HepG2 (cell line): ENCODE data around the gene CDCA4. TPM values are rescaled to one million over a fixed set of nuclear protein-coding genes. Genes with fewer than 3 reads are reported as not detected.

Experiments
- HNRNPK ChIP-seq: fragments of 200-400 bp; formaldehyde crosslinking; IDR thresholded peaks from 2 replicates; pipeline ENCODE4 v1.6.1; 2018; ENCODE audit warnings: low read length, low read depth, moderate library complexity, mild to moderate bottlenecking; ENCODE audit not compliant: poor library complexity, severe bottlenecking
- MED8 ChIP-seq: sonication (generic); formaldehyde crosslinking; IDR thresholded peaks from 2 replicates; pipeline ENCODE4 v1.8.1; 2023; ENCODE audit warnings: mild to moderate bottlenecking, missing genetic modification reagents; ENCODE audit not compliant: insufficient replicate concordance
- PHF21A ChIP-seq: sonication (generic); formaldehyde crosslinking; IDR thresholded peaks from 2 replicates; pipeline ENCODE4 v1.5.0; 2020; ENCODE audit warnings: mild to moderate bottlenecking, missing genetic modification reagents
- SKI ChIP-seq: fragments of 450-650 bp; IDR thresholded peaks from one replicate; pipeline ENCODE4 v1.6.1; 2018; ENCODE audit warnings: mild to moderate bottlenecking; ENCODE audit not compliant: partially characterized antibody
- SRY ChIP-seq: sonication (generic); formaldehyde crosslinking; IDR thresholded peaks from 2 replicates; pipeline ENCODE4 v1.8.0; 2022; ENCODE audit warnings: mild to moderate bottlenecking, missing genetic modification reagents
- ZFX ChIP-seq: sonication (generic); formaldehyde crosslinking; IDR thresholded peaks from 2 replicates; pipeline ENCODE4 v1.4.0; 2020; ENCODE audit warnings: mild to moderate bottlenecking, low read depth, missing genetic modification reagents, moderate library complexity
- ZNF562 ChIP-seq: sonication (generic); formaldehyde crosslinking; IDR thresholded peaks from 2 replicates; pipeline ENCODE4 v1.8.0; 2022; ENCODE audit warnings: missing genetic modification reagents, borderline replicate concordance
- ZNF850 ChIP-seq: sonication (generic); formaldehyde crosslinking; conservative IDR thresholded peaks from 2 replicates; pipeline ENCODE4 v1.9.0; 2021; ENCODE audit warnings: mild to moderate bottlenecking, missing genetic modification reagents
- polyA plus RNA-seq, 8 experiments: library from polyadenylated mRNA; depleted of rRNA in 3 of 8; stranded (reverse) in 7 of 8; unstranded in 1 of 8; fragments of >200 nt; fragmentation: Illumina TruSeq in 4 of 8; extraction: Trizol in 4 of 8; gene quantifications; 2 replicates each; pipeline versions ENCODE4 v1.2.1 to v1.2.3, GENCODE V29; 2011 to 2016; ENCODE audit warnings: low read depth in 4 of 8, missing spikeins in 1 of 8, mixed read lengths in 1 of 8; ENCODE audit not compliant: insufficient read depth in 1 of 8
- total RNA-seq, 5 experiments: library from RNA; depleted of rRNA; stranded (reverse); fragments of >200 nt; fragmentation: Illumina TruSeq; extraction: Trizol; gene quantifications; 2 replicates each; pipeline ENCODE4 v1.2.3, GENCODE V29; 2016; ENCODE audit warnings: low read depth in 1 of 5
- TF ChIP-seq, protein P1 (sequence below): sonication (generic); formaldehyde crosslinking; IDR thresholded peaks from 2 replicates; pipeline ENCODE4 v1.4.0; 2020; ENCODE audit warnings: missing genetic modification reagents
- TF ChIP-seq, protein P2 (sequence below): sonication (generic); formaldehyde crosslinking; IDR thresholded peaks from 2 replicates; pipeline ENCODE4 v1.8.1; 2022; ENCODE audit warnings: low read depth, mild to moderate bottlenecking, missing genetic modification reagents
- TF ChIP-seq, protein P3 (sequence below), 2 experiments: fragments of 450-650 bp in 1 of 2; sonication (generic) in 1 of 2; formaldehyde crosslinking in 1 of 2; IDR thresholded peaks; 2 replicates each; pipeline versions ENCODE4 v1.6.1 to v1.8.0; 2016 to 2022; ENCODE audit warnings: antibody characterized with exemption in 1 of 2, mild to moderate bottlenecking in 1 of 2, missing genetic modification reagents in 1 of 2
- TF ChIP-seq, protein P4 (sequence below): IDR thresholded peaks from 2 replicates; pipeline ENCODE4 v1.6.1; 2016; ENCODE audit warnings: low read depth, borderline replicate concordance

CDCA4 gene
- total and polyA plus RNA-seq, 2 of the 13 experiments (the other 11 are each of a cell fraction or from before 2014, with no cell fraction given): 19.7 to 43.1 TPM

DNA sequence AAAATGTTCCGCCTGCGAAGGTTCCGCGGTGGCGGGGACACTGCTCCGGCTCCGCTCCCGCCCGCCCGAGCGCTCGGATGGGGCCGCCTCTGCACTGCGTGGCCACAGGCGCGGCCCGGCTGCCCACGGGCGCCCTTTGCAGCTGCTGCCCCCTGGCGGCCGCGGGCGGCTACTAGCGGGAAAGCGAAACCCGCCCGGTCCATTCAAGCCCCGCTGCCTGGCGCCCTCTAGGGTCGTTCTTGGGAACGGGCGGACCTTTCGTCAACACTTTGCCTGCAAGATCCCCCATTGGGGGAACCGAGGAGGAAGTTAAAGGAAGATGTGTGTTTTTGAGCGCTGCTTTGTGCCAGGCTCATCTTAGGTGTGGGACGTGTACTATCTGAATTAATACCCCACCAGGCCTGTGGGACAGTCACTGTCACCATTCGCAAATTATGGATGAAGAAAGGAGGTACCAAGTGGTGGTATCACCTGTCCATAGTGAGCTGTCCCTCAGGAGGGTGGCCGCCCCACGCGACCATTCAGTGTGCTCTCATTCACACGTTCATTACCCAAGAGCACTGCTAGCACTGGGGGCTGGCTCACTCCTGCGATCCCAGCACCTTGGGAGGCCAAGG, 24.9 kb upstream of the CDCA4 start (continued):
- TF ChIP-seq ZNF850 (CRISPR knock-in tag) (no peak), PHF21A (CRISPR knock-in tag) (peak; percentile 73), MED8 (CRISPR knock-in tag) (peak; percentile 28), HNRNPK (peak; percentile 22), SKI (peak; percentile 20), SRY (CRISPR knock-in tag) (0 out of 2 replicates have a peak, but pooled peaks have one; percentile 67), ZNF562 (no peak), ZFX (0 out of 2 replicates have a peak, but pooled peaks have one; percentile 43)
- TF ChIP-seq, protein P1, sequence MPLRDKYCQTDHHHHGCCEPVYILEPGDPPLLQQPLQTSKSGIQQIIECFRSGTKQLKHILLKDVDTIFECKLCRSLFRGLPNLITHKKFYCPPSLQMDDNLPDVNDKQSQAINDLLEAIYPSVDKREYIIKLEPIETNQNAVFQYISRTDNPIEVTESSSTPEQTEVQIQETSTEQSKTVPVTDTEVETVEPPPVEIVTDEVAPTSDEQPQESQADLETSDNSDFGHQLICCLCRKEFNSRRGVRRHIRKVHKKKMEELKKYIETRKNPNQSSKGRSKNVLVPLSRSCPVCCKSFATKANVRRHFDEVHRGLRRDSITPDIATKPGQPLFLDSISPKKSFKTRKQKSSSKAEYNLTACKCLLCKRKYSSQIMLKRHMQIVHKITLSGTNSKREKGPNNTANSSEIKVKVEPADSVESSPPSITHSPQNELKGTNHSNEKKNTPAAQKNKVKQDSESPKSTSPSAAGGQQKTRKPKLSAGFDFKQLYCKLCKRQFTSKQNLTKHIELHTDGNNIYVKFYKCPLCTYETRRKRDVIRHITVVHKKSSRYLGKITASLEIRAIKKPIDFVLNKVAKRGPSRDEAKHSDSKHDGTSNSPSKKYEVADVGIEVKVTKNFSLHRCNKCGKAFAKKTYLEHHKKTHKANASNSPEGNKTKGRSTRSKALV (CRISPR knock-in tag): 0 out of 2 replicates have a peak, but pooled peaks have one; percentile 33
- TF ChIP-seq, protein P2, sequence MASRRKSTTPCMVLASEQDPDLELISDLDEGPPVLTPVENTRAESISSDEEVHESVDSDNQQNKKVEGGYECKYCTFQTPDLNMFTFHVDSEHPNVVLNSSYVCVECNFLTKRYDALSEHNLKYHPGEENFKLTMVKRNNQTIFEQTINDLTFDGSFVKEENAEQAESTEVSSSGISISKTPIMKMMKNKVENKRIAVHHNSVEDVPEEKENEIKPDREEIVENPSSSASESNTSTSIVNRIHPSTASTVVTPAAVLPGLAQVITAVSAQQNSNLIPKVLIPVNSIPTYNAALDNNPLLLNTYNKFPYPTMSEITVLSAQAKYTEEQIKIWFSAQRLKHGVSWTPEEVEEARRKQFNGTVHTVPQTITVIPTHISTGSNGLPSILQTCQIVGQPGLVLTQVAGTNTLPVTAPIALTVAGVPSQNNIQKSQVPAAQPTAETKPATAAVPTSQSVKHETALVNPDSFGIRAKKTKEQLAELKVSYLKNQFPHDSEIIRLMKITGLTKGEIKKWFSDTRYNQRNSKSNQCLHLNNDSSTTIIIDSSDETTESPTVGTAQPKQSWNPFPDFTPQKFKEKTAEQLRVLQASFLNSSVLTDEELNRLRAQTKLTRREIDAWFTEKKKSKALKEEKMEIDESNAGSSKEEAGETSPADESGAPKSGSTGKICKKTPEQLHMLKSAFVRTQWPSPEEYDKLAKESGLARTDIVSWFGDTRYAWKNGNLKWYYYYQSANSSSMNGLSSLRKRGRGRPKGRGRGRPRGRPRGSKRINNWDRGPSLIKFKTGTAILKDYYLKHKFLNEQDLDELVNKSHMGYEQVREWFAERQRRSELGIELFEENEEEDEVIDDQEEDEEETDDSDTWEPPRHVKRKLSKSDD (CRISPR knock-in tag): peak; percentile 55; the same call in 1 of the 2 replicates
- TF ChIP-seq, protein P3, sequence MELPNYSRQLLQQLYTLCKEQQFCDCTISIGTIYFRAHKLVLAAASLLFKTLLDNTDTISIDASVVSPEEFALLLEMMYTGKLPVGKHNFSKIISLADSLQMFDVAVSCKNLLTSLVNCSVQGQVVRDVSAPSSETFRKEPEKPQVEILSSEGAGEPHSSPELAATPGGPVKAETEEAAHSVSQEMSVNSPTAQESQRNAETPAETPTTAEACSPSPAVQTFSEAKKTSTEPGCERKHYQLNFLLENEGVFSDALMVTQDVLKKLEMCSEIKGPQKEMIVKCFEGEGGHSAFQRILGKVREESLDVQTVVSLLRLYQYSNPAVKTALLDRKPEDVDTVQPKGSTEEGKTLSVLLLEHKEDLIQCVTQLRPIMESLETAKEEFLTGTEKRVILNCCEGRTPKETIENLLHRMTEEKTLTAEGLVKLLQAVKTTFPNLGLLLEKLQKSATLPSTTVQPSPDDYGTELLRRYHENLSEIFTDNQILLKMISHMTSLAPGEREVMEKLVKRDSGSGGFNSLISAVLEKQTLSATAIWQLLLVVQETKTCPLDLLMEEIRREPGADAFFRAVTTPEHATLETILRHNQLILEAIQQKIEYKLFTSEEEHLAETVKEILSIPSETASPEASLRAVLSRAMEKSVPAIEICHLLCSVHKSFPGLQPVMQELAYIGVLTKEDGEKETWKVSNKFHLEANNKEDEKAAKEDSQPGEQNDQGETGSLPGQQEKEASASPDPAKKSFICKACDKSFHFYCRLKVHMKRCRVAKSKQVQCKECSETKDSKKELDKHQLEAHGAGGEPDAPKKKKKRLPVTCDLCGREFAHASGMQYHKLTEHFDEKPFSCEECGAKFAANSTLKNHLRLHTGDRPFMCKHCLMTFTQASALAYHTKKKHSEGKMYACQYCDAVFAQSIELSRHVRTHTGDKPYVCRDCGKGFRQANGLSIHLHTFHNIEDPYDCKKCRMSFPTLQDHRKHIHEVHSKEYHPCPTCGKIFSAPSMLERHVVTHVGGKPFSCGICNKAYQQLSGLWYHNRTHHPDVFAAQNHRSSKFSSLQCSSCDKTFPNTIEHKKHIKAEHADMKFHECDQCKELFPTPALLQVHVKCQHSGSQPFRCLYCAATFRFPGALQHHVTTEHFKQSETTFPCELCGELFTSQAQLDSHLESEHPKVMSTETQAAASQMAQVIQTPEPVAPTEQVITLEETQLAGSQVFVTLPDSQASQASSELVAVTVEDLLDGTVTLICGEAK (IDR thresholded peaks at IDR 0.05): no peak
- TF ChIP-seq, protein P3 (CRISPR knock-in tag; IDR thresholded peaks at IDR 0.05): no peak
- TF ChIP-seq, protein P4, sequence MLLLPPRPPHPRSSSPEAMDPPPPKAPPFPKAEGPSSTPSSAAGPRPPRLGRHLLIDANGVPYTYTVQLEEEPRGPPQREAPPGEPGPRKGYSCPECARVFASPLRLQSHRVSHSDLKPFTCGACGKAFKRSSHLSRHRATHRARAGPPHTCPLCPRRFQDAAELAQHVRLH (CRISPR knock-in tag): peak; percentile 88; the same call in 1 of the 2 replicates
